ENCODE results near the gene VKORC1. TPM values are rescaled to one million over a fixed set of nuclear protein-coding genes. Genes with fewer than 3 reads are reported as not detected.

VKORC1 gene
- total and polyA plus RNA-seq, 7 donors, result 30.5 to 165 (median 107) TPM

DNA sequence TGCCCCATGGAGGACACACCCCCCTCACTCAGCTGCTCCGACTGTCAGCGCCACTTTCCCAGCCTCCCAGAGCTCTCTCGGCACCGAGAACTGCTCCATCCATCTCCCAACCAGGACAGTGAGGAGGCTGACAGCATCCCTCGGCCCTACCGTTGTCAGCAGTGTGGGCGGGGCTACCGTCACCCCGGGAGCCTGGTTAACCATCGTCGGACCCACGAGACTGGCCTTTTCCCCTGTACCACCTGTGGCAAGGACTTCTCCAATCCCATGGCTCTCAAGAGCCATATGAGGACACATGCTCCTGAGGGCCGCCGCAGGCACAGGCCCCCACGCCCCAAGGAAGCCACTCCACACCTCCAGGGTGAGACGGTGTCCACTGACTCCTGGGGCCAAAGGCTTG is 18.3 kb downstream of the VKORC1 start:
- DNase-seq, result peak; percentile 58
- TF ChIP-seq, protein P1, sequence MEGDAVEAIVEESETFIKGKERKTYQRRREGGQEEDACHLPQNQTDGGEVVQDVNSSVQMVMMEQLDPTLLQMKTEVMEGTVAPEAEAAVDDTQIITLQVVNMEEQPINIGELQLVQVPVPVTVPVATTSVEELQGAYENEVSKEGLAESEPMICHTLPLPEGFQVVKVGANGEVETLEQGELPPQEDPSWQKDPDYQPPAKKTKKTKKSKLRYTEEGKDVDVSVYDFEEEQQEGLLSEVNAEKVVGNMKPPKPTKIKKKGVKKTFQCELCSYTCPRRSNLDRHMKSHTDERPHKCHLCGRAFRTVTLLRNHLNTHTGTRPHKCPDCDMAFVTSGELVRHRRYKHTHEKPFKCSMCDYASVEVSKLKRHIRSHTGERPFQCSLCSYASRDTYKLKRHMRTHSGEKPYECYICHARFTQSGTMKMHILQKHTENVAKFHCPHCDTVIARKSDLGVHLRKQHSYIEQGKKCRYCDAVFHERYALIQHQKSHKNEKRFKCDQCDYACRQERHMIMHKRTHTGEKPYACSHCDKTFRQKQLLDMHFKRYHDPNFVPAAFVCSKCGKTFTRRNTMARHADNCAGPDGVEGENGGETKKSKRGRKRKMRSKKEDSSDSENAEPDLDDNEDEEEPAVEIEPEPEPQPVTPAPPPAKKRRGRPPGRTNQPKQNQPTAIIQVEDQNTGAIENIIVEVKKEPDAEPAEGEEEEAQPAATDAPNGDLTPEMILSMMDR (IDR thresholded peaks at IDR 0.05), result no peak
- TF ChIP-seq EP300 (IDR thresholded peaks at IDR 0.05) (no peak), POLR2AphosphoS5 (IDR thresholded peaks at IDR 0.05) (no peak), POLR2A (IDR thresholded peaks at IDR 0.05) (no peak)
- no peak overlapping the region for H3K4me3 ChIP-seq
- WGBS, 2 donors, result 79 to 85% methylated on average over 16 of the region's 16 CpGs
- H3K27ac ChIP-seq, result no peak overlapping the region
- no peaks in the 10 kb centered on the region for H3K9me3 ChIP-seq
- intact Hi-C loops (cut with DNase I), result no loop called here
- peaks cover 42 to 53% (median 50%) of the 10 kb centered on the region in 4 donors for H3K36me3 ChIP-seq
- peaks cover 0 to 31% (median 27%) of the 10 kb centered on the region in 4 donors for H3K4me1 ChIP-seq
- no peaks in the 10 kb centered on the region for H3K27me3 ChIP-seq

DNA sequence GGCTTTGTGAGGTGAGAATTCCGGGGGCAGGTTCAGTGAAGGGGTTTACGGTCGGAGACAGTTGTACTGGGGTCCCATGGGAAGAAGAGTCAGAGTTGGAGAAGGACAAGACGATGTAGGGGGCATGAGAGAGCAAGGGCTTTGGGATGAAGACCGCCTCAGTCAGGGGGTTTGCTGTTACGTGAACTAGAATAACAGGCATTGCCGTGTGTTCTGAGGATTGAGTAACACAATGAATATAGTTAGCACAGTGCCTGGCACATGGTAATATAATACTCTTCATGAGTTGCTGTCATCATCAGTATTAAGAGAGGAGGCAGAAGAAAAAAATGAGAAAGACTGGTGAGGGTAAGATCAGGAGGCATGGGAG is 19.8 kb downstream of the VKORC1 start:
- 0 to 2% methylated on average over 7 of the region's 7 CpGs for WGBS, 2 donors
- Histone ChIP-seq H3K4me1 (peaks cover 0 to 31% (median 27%) of the 10 kb centered on the region in 4 donors), H3K9me3 (no peaks in the 10 kb centered on the region)

DNA sequence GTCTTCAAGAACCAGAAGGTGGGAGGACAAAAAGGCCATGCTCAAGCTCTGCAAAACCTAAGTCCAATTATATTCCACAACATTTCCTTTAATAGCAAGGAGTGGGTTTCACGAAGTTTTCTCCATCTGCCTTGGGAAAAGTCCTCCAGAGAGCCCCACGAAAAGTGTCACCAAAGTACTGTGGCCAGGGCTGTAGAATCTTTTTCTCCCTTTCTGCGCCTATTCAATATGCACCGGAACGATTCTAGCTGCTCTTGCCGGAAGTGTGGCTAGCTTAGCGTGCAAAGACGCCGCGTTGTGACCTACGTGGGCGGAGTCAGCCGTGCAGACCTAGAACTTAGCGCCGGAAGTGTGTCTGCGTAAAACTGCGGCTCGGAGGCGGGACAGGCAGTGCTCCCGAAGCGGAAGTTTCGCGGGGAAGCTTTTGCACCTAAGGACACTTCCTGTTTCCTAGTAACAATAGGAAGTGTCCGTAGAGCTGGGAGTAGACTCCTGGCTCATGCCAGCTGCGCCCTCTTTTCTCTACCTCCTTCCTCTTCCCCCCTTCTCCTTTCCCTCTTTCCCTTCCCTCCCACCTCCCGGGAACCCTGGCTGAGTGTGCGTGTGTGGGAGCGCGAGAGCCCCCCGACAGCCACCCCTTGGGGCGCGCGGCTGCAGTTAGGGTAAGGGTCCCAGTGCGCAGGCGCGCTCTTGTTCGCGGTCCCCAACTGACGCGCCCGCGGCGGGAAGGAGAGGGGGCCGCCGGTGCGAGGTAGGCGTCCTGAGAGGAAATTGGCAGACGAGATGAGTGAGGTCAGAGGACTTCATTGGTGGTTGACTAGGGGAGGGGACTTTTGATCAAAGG is 20.4 kb downstream of the VKORC1 start, which contains the start of the genes ZNF646 and ZNF668:
Gene ZNF646 (plus strand): TSS at position 453 of the 844 bp plus-strand sequence. CDS start 1,903 bp downstream, outside the sequence.
Gene ZNF668 (minus strand): TSS at position 271 of the 844 bp plus-strand sequence. CDS start 9,781 bp downstream, outside the sequence.
- peak within 1 kb of the TSS; percentile 93 to 97 (median 96) for H3K27ac ChIP-seq
- peak within 1 kb of the TSS; percentile 91 to 99 (median 97) for H3K4me3 ChIP-seq
- no peaks in the 10 kb centered on the region for H3K27me3 ChIP-seq
- DNase-seq, result peak; percentile 99
- WGBS, 2 donors, result 0% methylated on average over 48 of the region's 48 CpGs
- intact Hi-C loops (cut with DNase I), result loop anchor here (1.0 to 2.0 kb wide), 3 partner anchors 41 to 77 kb away; partner anchors contain the start of gene STX4
- no peaks in the 10 kb centered on the region for H3K9me3 ChIP-seq
- H3K36me3 ChIP-seq, result peaks cover 24 to 32% (median 29%) of the 10 kb centered on the region in 4 donors
- H3K4me1 ChIP-seq, result peaks cover 0 to 31% (median 27%) of the 10 kb centered on the region in 4 donors
- TF ChIP-seq EP300 (IDR thresholded peaks at IDR 0.05), result peak in 1 of 4 donors; percentile 30
- TF ChIP-seq POLR2AphosphoS5 (IDR thresholded peaks at IDR 0.05), result peak; percentile 73 to 85 (median 82)
- TF ChIP-seq POLR2A (IDR thresholded peaks at IDR 0.05), result peak; percentile 45 to 57
- TF ChIP-seq, protein P1 (IDR thresholded peaks at IDR 0.05), result no peak

More for the DNA sequence above, 19.8 kb downstream of the VKORC1 start:
- H3K27me3 ChIP-seq, result no peaks in the 10 kb centered on the region
- H3K4me3 ChIP-seq, result peak overlapping the region; percentile 91 to 99 (median 97)
- no peak for DNase-seq
- peak overlapping the region; percentile 93 to 97 (median 96) for H3K27ac ChIP-seq
- H3K36me3 ChIP-seq, result peaks cover 30 to 38% (median 35%) of the 10 kb centered on the region in 4 donors
- intact Hi-C loops (cut with DNase I), result loop anchor here (1.0 to 2.0 kb wide), 2 partner anchors 41 to 78 kb away; partner anchors contain the start of gene STX4
- TF ChIP-seq POLR2A (IDR thresholded peaks at IDR 0.05) (no peak), POLR2AphosphoS5 (IDR thresholded peaks at IDR 0.05) (no peak), EP300 (IDR thresholded peaks at IDR 0.05) (no peak)
- TF ChIP-seq, protein P1 (IDR thresholded peaks at IDR 0.05), result no peak

DNA sequence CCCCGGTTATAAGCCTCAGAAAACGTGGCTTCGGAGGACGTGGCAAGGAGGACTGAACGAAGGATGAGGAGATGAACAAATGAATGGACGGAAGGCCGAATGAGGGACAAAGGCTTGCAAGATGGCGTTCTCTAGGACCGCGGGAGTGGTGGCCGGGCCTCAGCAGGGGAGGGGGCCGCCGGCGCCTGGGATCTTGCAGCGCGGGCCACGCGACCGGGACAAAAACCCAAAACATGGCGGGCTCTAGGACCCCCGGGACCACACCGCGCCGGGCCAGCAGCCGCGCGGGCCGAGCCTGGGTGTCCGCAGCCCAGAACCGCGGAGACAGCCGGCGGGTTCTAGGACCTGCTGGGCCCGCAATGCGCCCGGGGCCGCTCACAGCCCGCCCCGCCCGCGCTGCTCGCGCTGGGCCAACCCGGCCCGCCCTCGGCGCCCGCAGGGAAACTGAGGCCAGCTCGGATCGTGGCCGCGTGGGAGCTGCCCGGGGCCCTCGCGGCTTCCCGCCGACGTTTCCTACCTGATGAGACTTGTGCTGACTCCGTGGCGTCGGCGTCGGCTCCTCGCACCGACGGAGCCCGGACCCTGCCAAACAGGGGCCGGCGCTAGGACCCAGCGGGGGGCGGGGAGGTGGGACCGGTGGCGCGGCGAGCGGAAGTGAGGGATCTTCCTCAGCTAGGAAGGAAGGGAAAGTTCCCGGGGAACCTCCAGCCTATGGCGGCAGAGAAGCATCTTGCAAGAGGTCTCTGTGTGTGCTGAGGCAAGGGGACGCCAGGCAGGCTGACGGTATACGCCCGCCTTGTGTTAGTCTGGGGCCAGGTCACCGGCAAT is 21.2 kb downstream of the VKORC1 start:
- peaks cover 0 to 31% (median 27%) of the 10 kb centered on the region in 4 donors for H3K4me1 ChIP-seq
- H3K27ac ChIP-seq, result peak overlapping the region; percentile 93 to 97 (median 96)
- intact Hi-C loops (cut with DNase I), result loop anchor here (2.0 kb wide), 1 partner anchor 69 kb away; no protein-coding TSS in a partner anchor
- WGBS, 2 donors, result 1% methylated on average over 83 of the region's 83 CpGs
- peaks cover 16 to 24% (median 21%) of the 10 kb centered on the region in 4 donors for H3K36me3 ChIP-seq
- TF ChIP-seq, protein P1 (IDR thresholded peaks at IDR 0.05), result peak in 1 of 4 experiments; percentile 10
- TF ChIP-seq EP300 (IDR thresholded peaks at IDR 0.05), result peak in 1 of 4 donors; percentile 48
- TF ChIP-seq POLR2A (IDR thresholded peaks at IDR 0.05), result peak in 1 of 2 donors; percentile 27
- TF ChIP-seq POLR2AphosphoS5 (IDR thresholded peaks at IDR 0.05), result peak; percentile 10 to 34 (median 24)
- DNase-seq, result peak; percentile 95
- H3K4me3 ChIP-seq, result peak overlapping the region; percentile 91 to 99 (median 97)
- no peaks in the 10 kb centered on the region for H3K27me3 ChIP-seq
- no peaks in the 10 kb centered on the region for H3K9me3 ChIP-seq
